ENCODE measurements around the gene SORL1.

DNA sequence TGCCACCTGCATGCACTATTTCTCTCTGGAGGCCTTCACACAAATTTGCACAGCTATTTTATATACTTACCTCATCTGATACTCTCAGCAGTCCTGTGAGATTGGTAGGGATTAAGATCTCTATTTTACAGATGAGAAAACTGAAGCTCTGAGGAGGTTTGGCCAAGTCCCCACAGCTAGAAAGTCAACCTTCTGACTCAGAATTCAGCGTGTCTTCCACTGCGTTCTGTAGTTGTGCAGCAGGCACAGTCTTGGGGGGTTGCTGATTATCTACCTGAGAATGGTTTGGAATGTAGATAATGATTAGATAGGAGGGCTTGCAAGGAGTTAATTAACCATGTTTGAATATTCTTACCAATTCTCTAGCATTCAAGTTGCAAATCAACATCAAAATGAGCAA, 2.5 kb upstream of the SORL1 start:
- TF ChIP-seq, protein P1, sequence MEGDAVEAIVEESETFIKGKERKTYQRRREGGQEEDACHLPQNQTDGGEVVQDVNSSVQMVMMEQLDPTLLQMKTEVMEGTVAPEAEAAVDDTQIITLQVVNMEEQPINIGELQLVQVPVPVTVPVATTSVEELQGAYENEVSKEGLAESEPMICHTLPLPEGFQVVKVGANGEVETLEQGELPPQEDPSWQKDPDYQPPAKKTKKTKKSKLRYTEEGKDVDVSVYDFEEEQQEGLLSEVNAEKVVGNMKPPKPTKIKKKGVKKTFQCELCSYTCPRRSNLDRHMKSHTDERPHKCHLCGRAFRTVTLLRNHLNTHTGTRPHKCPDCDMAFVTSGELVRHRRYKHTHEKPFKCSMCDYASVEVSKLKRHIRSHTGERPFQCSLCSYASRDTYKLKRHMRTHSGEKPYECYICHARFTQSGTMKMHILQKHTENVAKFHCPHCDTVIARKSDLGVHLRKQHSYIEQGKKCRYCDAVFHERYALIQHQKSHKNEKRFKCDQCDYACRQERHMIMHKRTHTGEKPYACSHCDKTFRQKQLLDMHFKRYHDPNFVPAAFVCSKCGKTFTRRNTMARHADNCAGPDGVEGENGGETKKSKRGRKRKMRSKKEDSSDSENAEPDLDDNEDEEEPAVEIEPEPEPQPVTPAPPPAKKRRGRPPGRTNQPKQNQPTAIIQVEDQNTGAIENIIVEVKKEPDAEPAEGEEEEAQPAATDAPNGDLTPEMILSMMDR (IDR thresholded peaks at IDR 0.05), result no peak
- TF ChIP-seq POLR2A (IDR thresholded peaks at IDR 0.05; ENCODE audit: low read depth) (no peak), POLR2AphosphoS5 (IDR thresholded peaks at IDR 0.05) (no peak), EP300 (IDR thresholded peaks at IDR 0.05) (no peak)
